ENCODE data around the gene MARCHF5.
"Not testable (repeated sequence)": the region's sequence is repeated elsewhere in the genome, so short reads cannot be mapped to it uniquely, and the experiment has no call there.

- TF ChIP-seq CTCF (IDR thresholded peaks at IDR 0.05; ENCODE audit: extremely low read depth in 1 of 2, insufficient read depth in 1 of 2, low read depth in 1 of 2, low read length in 2 of 2); POLR2A (IDR thresholded peaks at IDR 0.05; ENCODE audit: low read depth, low read length); POLR2AphosphoS5 (IDR thresholded peaks at IDR 0.05; ENCODE audit: insufficient read depth, low read depth, low read length); EZH2 (IDR thresholded peaks at IDR 0.05; ENCODE audit: borderline replicate concordance, low read depth, low read length, severe bottlenecking); JUN (IDR thresholded peaks at IDR 0.05; ENCODE audit: borderline replicate concordance, insufficient read depth, insufficient read length, low read depth); MYC (IDR thresholded peaks at IDR 0.05; ENCODE audit: low read depth, low read length); GATA2 (IDR thresholded peaks at IDR 0.05; ENCODE audit: insufficient read depth, insufficient read length, low read depth, low read length): not testable (repeated sequence)
These were observed 56.2 kb downstream of the MARCHF5 start for GRCh38 chr10:92347035-92347676.

Data from endothelial cell of umbilical vein (primary cell).